Ectodermal cell (in vitro differentiated cells): ENCODE measurements around the gene C10orf90.

Source experiments
- H3K27ac ChIP-seq: 2 replicates; pipeline ENCODE4 v1.7.0; 2013; ENCODE audit warnings: mild to moderate bottlenecking, low read depth, low read length; ENCODE audit not compliant: insufficient read depth, poor library complexity, severe bottlenecking
- H3K27me3 ChIP-seq: 2 replicates; pipeline ENCODE4 v1.7.0; 2013; ENCODE audit warnings: mild to moderate bottlenecking, low read length; ENCODE audit not compliant: insufficient read depth, control insufficient read depth, poor library complexity, severe bottlenecking
- H3K36me3 ChIP-seq: one replicate; pipeline ENCODE4 v1.7.0; 2013; ENCODE audit warnings: low read length; ENCODE audit not compliant: control insufficient read depth, insufficient read depth
- H3K4me1 ChIP-seq: one replicate; pipeline ENCODE4 v1.7.0; 2013; ENCODE audit warnings: low read length; ENCODE audit not compliant: control insufficient read depth, insufficient read depth
- H3K4me3 ChIP-seq: 2 replicates; pipeline ENCODE4 v1.7.0; 2013; ENCODE audit warnings: low read depth, low read length, control low read depth; ENCODE audit not compliant: insufficient read depth
- H3K9me3 ChIP-seq: 2 replicates; pipeline ENCODE4 v1.7.0; 2013; ENCODE audit warnings: mild to moderate bottlenecking, low read length, moderate library complexity; ENCODE audit not compliant: control insufficient read depth
- WGBS, 2 experiments: methylation state at CpG; one replicate each; pipeline ENCODE4 v1.1.7; 2013; ENCODE audit warnings: missing lambda C conversion rate in 2 of 2; 5-methylcytosine and 5-hydroxymethylcytosine counted together

Gene C10orf90

DNA sequence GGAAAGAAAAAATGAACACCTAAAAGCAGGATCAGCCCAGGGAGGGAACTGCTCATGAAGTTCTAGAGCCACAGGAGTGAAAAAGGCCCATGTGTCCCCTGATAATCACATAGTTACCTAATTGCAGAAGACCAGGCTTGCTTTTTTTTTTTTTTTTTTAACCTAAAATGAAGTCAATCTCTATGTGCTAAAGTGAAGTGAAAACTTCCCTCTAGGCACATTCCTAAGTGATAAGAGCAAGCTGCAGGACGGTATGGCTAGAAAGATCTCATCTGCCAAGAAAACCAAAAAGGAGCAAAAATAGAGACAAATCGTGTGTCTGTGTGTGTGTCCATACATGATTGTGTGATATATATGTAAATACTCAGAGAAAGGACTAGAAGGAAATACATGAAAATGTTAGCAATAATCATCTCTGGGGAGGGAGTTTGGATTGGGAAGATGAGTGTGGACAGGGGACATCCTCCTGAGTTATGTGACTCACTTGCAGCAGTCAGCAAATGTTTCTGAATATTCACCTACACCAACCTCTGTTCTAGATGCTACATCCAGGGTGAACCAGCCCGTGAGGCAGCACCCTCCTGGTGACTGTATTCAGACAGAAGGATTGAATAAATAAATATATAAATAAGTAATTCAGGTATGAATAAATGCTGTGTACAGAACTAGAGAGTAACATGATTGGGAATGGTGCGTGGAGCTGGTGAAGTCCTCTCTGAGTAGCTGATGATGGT, 76.4 kb downstream of the C10orf90 start:
- Histone ChIP-seq H3K4me3 (no peak overlapping the region), H3K36me3 (no peaks in the 10 kb centered on the region), H3K9me3 (no peaks in the 10 kb centered on the region), H3K27me3 (no peaks in the 10 kb centered on the region), H3K27ac (no peak overlapping the region), H3K4me1 (no peaks in the 10 kb centered on the region)
- WGBS, 2 experiments = 91 to 96% methylated on average over 3 of the region's 4 CpGs

DNA sequence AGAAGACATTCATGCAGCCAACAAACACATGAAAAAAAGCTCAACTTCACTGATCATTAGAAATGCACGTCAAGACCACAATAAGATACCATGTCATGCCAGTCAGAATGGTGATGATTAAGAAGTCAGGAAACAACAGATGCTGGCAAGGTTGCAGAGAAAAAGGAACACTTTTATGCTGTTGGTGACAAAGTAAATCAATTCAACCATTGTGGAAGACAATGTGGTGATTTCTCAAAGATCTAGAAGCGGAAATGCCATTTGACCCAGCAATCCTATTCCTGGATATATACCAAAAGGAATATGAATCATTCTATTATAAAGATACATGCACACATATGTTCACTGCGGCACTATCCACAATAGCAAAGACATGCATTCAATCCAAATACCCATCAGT, 77.6 kb downstream of the C10orf90 start:
- no peak overlapping the region for H3K4me3 ChIP-seq
- 87 to 92% methylated on average over 2 of the region's 3 CpGs for WGBS, 2 experiments
- no peaks in the 10 kb centered on the region for H3K9me3 ChIP-seq
- no peaks in the 10 kb centered on the region for H3K27me3 ChIP-seq
- no peak overlapping the region for H3K27ac ChIP-seq
- H3K4me1 ChIP-seq = no peaks in the 10 kb centered on the region
- H3K36me3 ChIP-seq = no peaks in the 10 kb centered on the region

- WGBS, 2 experiments = 94 to 97% methylated on average over 4 of the region's 4 CpGs
- H3K36me3 ChIP-seq = no peaks in the 10 kb centered on the region
- H3K4me3 ChIP-seq = no peak overlapping the region
- no peaks in the 10 kb centered on the region for H3K27me3 ChIP-seq
- no peak overlapping the region for H3K27ac ChIP-seq
- no peaks in the 10 kb centered on the region for H3K9me3 ChIP-seq
- peaks cover 11% of the 10 kb centered on the region for H3K4me1 ChIP-seq
Observed at GRCh38 chr10:126588024-126588423, 82.5 kb downstream of the C10orf90 start.

- Histone ChIP-seq H3K36me3 (no peaks in the 10 kb centered on the region), H3K9me3 (no peaks in the 10 kb centered on the region), H3K27ac (no peak overlapping the region), H3K27me3 (no peaks in the 10 kb centered on the region), H3K4me1 (peaks cover 11% of the 10 kb centered on the region), H3K4me3 (no peak overlapping the region)
- 95 to 97% methylated on average over 5 of the region's 5 CpGs for WGBS, 2 experiments
Observed at GRCh38 chr10:126586878-126587277, 83.6 kb downstream of the C10orf90 start.

GRCh38 chr10:126586128-126586527, 84.4 kb downstream of the C10orf90 start:
- Histone ChIP-seq H3K9me3 (no peaks in the 10 kb centered on the region), H3K27ac (no peak overlapping the region), H3K27me3 (no peaks in the 10 kb centered on the region), H3K36me3 (no peaks in the 10 kb centered on the region), H3K4me1 (peaks cover 11% of the 10 kb centered on the region), H3K4me3 (no peak overlapping the region)
- WGBS, 2 experiments = 80 to 81% methylated on average over 14 of the region's 14 CpGs

DNA sequence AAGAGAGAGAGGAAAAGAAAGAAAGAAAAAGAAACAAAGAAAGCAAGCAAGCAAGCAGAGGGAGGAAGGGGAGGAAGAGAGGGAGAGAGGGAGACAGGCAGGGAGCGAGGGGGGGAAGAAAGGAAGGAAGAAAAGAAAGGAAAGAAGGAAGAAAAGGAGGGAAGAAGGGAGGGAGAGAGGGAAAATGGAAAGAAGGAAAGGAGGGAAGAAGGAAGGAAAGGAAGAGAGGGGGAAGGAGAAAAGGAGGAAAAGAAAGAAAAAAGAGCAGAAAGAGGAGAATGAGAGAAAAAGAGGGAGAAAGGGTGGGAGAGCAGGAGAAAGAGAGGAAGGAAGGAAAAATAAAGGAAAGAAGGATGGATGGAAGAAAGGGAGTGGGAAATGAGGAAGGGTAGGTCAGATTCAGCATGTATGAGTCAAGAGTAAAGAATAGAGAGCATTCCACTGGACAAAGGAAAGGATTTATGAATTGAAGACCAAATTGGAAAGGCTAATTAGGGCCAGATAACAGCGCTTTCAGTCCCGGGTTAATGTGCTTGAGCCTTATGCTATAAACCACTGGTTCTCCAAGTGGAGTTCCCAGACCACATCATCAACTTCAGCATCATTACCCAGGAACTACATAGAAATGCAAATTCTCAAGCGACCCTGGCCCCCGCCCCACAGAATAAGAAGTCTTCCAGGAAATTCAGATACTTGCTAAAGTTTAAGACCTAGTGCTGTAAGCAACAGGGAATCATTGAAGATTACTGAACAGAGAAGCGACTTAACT, 85.1 kb downstream of the C10orf90 start:
- WGBS, 2 experiments = 79 to 84% methylated on average over 6 of the region's 6 CpGs
- Histone ChIP-seq H3K4me1 (peaks cover 11% of the 10 kb centered on the region), H3K36me3 (no peaks in the 10 kb centered on the region), H3K27me3 (no peaks in the 10 kb centered on the region), H3K9me3 (no peaks in the 10 kb centered on the region), H3K27ac (no peak overlapping the region), H3K4me3 (no peak overlapping the region)

DNA sequence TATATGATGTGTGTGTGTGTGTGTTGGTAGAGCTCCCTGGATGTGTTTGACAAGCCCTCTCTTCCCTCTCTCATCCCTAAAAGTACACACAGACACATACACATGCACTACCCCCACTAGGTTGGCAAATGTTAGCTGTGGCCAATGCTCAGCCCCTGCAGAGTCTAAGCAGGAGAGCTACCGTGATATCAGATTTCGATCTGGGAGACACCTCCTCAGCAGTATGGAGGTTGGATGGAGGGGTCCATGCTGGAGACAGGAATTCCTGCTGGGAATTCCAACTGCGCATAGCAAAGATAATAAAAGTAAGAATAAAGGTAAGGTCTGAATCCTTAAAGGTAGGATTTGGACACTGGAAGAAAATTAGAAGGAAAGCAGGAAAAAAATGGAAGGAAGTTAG, 85.7 kb downstream of the C10orf90 start:
- no peaks in the 10 kb centered on the region for H3K27me3 ChIP-seq
- H3K4me1 ChIP-seq = peaks cover 11% of the 10 kb centered on the region
- H3K27ac ChIP-seq = no peak overlapping the region
- H3K9me3 ChIP-seq = no peaks in the 10 kb centered on the region
- H3K36me3 ChIP-seq = no peaks in the 10 kb centered on the region
- H3K4me3 ChIP-seq = no peak overlapping the region
- WGBS, 2 experiments = 85 to 86% methylated on average over 3 of the region's 3 CpGs

- Histone ChIP-seq H3K9me3 (no peaks in the 10 kb centered on the region), H3K27ac (no peak overlapping the region), H3K4me3 (no peak overlapping the region), H3K36me3 (no peaks in the 10 kb centered on the region), H3K4me1 (peaks cover 11% of the 10 kb centered on the region), H3K27me3 (no peaks in the 10 kb centered on the region)
- WGBS, 2 experiments = 95% methylated on average over 6 of the region's 6 CpGs
Observed at GRCh38 chr10:126583552-126584200, 86.8 kb downstream of the C10orf90 start.

DNA sequence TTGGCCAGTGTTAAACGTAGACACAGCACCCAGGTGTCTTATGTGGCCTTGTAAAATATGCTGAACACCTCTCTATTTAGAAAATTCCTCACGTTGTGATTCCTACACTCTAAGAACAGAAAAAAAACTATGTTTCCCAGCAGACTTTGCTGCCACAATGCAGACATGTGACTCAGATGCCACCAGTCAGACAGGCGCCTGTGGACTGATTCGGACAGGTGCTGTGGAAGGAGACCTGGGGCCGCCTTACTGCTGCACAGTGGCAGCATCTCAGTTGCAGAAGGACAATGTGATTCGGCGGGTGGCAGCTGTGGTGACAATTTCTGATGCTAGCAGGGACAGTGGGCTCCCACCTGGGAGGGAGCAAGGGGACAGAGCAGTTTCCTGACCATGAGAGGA, 88.8 kb downstream of the C10orf90 start:
- no peaks in the 10 kb centered on the region for H3K36me3 ChIP-seq
- 91% methylated on average over 7 of the region's 7 CpGs for WGBS, 2 experiments
- peaks cover 11% of the 10 kb centered on the region for H3K4me1 ChIP-seq
- no peaks in the 10 kb centered on the region for H3K27me3 ChIP-seq
- no peak overlapping the region for H3K4me3 ChIP-seq
- no peak overlapping the region for H3K27ac ChIP-seq
- peaks cover 2% of the 10 kb centered on the region for H3K9me3 ChIP-seq
